ENCODE results near the gene TMEM150B.

TMEM150B gene

GRCh38 chr19:55325172-55325571 lies at the start of gene TMEM150B:
Gene TMEM150B (minus strand): TSS chr19:55325341. CDS start chr19:55321036, 4,305 bp downstream.
- DNase-seq: no peak

- no peak for DNase-seq
Measured at GRCh38 chr19:55373993-55374757, 49.0 kb upstream of the TMEM150B start.

- DNase-seq: no peak
Measured at GRCh38 chr19:55373306-55373992, 48.3 kb upstream of the TMEM150B start.

GRCh38 chr19:55372316-55373081 lies 47.4 kb upstream of the TMEM150B start:
- DNase-seq: no peak

GRCh38 chr19:55370305-55370988 lies 45.3 kb upstream of the TMEM150B start, which contains the start of gene IL11:
Gene IL11 (minus strand): TSS chr19:55370463. CDS start chr19:55370310, 153 bp downstream.
- DNase-seq: no peak

GRCh38 chr19:55369653-55370304 lies 44.6 kb upstream of the TMEM150B start:
- DNase-seq: no peak

- no peak for DNase-seq
Measured at GRCh38 chr19:55368701-55369563, 43.8 kb upstream of the TMEM150B start.

GRCh38 chr19:55368106-55368505 lies 43.0 kb upstream of the TMEM150B start:
- no peak for DNase-seq

- DNase-seq: no peak
Measured at GRCh38 chr19:55366790-55367189, 41.6 kb upstream of the TMEM150B start.

- DNase-seq: no peak
Measured at GRCh38 chr19:55365964-55366363, 40.8 kb upstream of the TMEM150B start.

GRCh38 chr19:55365245-55365644 lies 40.1 kb upstream of the TMEM150B start:
- no peak for DNase-seq

GRCh38 chr19:55362990-55363716 lies 38.0 kb upstream of the TMEM150B start, which contains the start of gene GARIN5B:
Gene GARIN5B (minus strand): TSS chr19:55363260. CDS start chr19:55363066, 194 bp downstream.
- DNase-seq: no peak

- DNase-seq: no peak
Measured at GRCh38 chr19:55362174-55362989, 37.2 kb upstream of the TMEM150B start.

GRCh38 chr19:55360902-55361301 lies 35.8 kb upstream of the TMEM150B start:
- no peak for DNase-seq

GRCh38 chr19:55358943-55359908 lies 34.1 kb upstream of the TMEM150B start:
- no peak for DNase-seq

- DNase-seq: no peak
Measured at GRCh38 chr19:55358493-55358892, 33.4 kb upstream of the TMEM150B start.

GRCh38 chr19:55355213-55355821 lies 30.2 kb upstream of the TMEM150B start:
- DNase-seq: no peak

- DNase-seq: no peak
Measured at GRCh38 chr19:55354698-55355212, 29.6 kb upstream of the TMEM150B start, which contains the start of gene COX6B2. Gene COX6B2 (minus strand): TSS chr19:55354719. CDS start chr19:55354521, 198 bp downstream.

All from NCI-H2107 (cell line).